Measurements from ENCODE around the gene ACP3. TPM values are rescaled to one million over a fixed set of nuclear protein-coding genes. Genes with fewer than 3 reads are reported as not detected.
"Not testable (repeated sequence)": the region's sequence is repeated elsewhere in the genome, so short reads cannot be mapped to it uniquely, and the experiment has no call there.

The ACP3 gene
- total and polyA plus RNA-seq, 2 of the 4 experiments (the other 2 are of a cell fraction) = 0.36 to 0.54 TPM

GRCh38 chr3:132392675-132393074, 75.5 kb downstream of the ACP3 start:
- H2BK120ac ChIP-seq (ENCODE audit: low read depth, low read length); CTCF ChIA-PET; H4K5ac ChIP-seq (ENCODE audit: low read depth, low read length); H2AFZ ChIP-seq (replicated peaks; ENCODE audit: low read length, poor library complexity); H3K9me1 ChIP-seq (ENCODE audit: insufficient read depth, low read length); H3K4me1 ChIP-seq (ENCODE audit: control insufficient read depth, insufficient read depth, low read length); H2BK15ac ChIP-seq (ENCODE audit: low read depth, low read length); H4K20me1 ChIP-seq (ENCODE audit: insufficient read depth, low read length); intact Hi-C loops (cut with micrococcal nuclease); H2AK5ac ChIP-seq (ENCODE audit: low read depth, low read length); H3K9me3 ChIP-seq (ENCODE audit: control insufficient read depth, insufficient read depth, low read length); H3K9ac ChIP-seq (ENCODE audit: low read depth, low read length); H3K4me3 ChIP-seq (ENCODE audit: insufficient read depth, low read depth, low read length); H3K27ac ChIP-seq (ENCODE audit: insufficient read depth, low read length); dilution Hi-C loops (cut with HindIII; ENCODE audit: low sequenced_read_pairs, unreplicated experiment); POLR2A ChIA-PET (ENCODE audit: unreplicated experiment); in situ Hi-C loops (cut with MboI; ENCODE audit: low sequenced_read_pairs); H2BK5ac ChIP-seq (ENCODE audit: low read depth, low read length, poor library complexity, severe bottlenecking); H3K36me3 ChIP-seq (ENCODE audit: control insufficient read depth, insufficient read depth, low read length); H3K79me1 ChIP-seq (ENCODE audit: low read depth in 1 of 2, low read length in 2 of 2); H2AK9ac ChIP-seq (replicated peaks; ENCODE audit: low read depth, low read length, poor library complexity); H3K4ac ChIP-seq (ENCODE audit: low read depth, low read length); H3K27me3 ChIP-seq (ENCODE audit: control insufficient read depth, insufficient read depth, low read length); H2BK20ac ChIP-seq (ENCODE audit: low read depth, low read length); BruUV-seq (replicated peaks); DNase-seq; H4K91ac ChIP-seq (ENCODE audit: insufficient read depth, low read depth, low read length); H3K56ac ChIP-seq (ENCODE audit: extremely low read depth, insufficient read depth, low read length); H3K14ac ChIP-seq (replicated peaks; ENCODE audit: low read depth, low read length); ATAC-seq (ENCODE audit: low read depth); H3K4me2 ChIP-seq (ENCODE audit: low read depth, low read length); H3K23ac ChIP-seq (ENCODE audit: low read depth, low read length); H3K18ac ChIP-seq (ENCODE audit: low read depth, low read length); H4K8ac ChIP-seq (ENCODE audit: low read depth in 2 of 2, low read length in 2 of 2): not testable (repeated sequence)
- no CpG with 5 or more reads among the region's 1 CpG for WGBS, 2 experiments (ENCODE audit: extremely low coverage in 2 of 2, insufficient read length in 1 of 2)
